HEK293 (cell line): Measurements from ENCODE around the gene TRAPPC8.

Experiments used
- CTCF ChIA-PET: fragments of 350-600 bp; formaldehyde crosslinking; extraction: SDS; loops from one replicate; lab custom pipeline; 2021; ENCODE audit warnings: antibody characterized with exemption; lab: Yijun Ruan, JAX
- POLR2A ChIA-PET: fragments of 300-600 bp; formaldehyde crosslinking; extraction: SDS; loops from one replicate; lab custom pipeline; 2020; ENCODE audit warnings: antibody characterized with exemption, inconsistent platforms; lab: Yijun Ruan, JAX
- H3K27ac ChIP-seq: fragments of 200-500 bp; sonication (Bioruptor generic); 2 replicates; pipeline ENCODE4 v1.5.1; 2014; ENCODE audit warnings: low read depth, low read length, control low read depth, inconsistent platforms; ENCODE audit errors: extremely low read depth
- H3K36me3 ChIP-seq, 2 experiments: fragments of 200-500 bp in 1 of 2; sonication (Bioruptor generic) in 1 of 2; 1 replicate in 1 of 2; 2 replicates in 1 of 2; pipeline ENCODE4 v1.5.1; 2014 to 2017; ENCODE audit warnings: inconsistent platforms in 2 of 2, low read length in 2 of 2; ENCODE audit not compliant: control insufficient read depth in 2 of 2, insufficient read depth in 1 of 2
- H3K4me1 ChIP-seq: fragments of 200-500 bp; sonication (Bioruptor generic); 2 replicates; pipeline ENCODE4 v1.5.1; 2014; ENCODE audit warnings: mild to moderate bottlenecking, low read length, inconsistent platforms; ENCODE audit not compliant: control insufficient read depth, insufficient read depth
- H3K4me3 ChIP-seq: 2 replicates; pipeline ENCODE4 v1.5.1; 2011; ENCODE audit warnings: low read depth, mild to moderate bottlenecking, control low read depth, low read length, moderate library complexity
- H3K9me3 ChIP-seq: fragments of 200-500 bp; sonication (Bioruptor generic); 2 replicates; pipeline ENCODE4 v1.5.1; 2014; ENCODE audit warnings: low read depth, low read length, inconsistent platforms; ENCODE audit not compliant: control insufficient read depth, insufficient read depth
- HOXA7 ChIP-seq: sonication (generic); formaldehyde crosslinking; IDR thresholded peaks from 2 replicates; pipeline ENCODE4 v1.8.1; 2022; ENCODE audit warnings: missing genetic modification reagents, borderline replicate concordance
- SALL2 ChIP-seq: fragments of 450-650 bp; formaldehyde crosslinking; IDR thresholded peaks from 2 replicates; pipeline ENCODE4 v1.5.0; 2017; ENCODE audit warnings: missing biosample characterization, mild to moderate bottlenecking, missing genetic modification characterization, borderline replicate concordance
- TRIM28 ChIP-seq: IDR thresholded peaks from 2 replicates; pipeline ENCODE4 v1.6.1; 2011; ENCODE audit warnings: low read length, control low read depth, borderline replicate concordance
- WT1 ChIP-seq: fragments of 450-650 bp; formaldehyde crosslinking; IDR thresholded peaks from 2 replicates; pipeline ENCODE4 v1.5.1; 2016; ENCODE audit warnings: missing biosample characterization, missing genetic modification characterization
- ZBTB48 ChIP-seq: fragments of 450-650 bp; formaldehyde crosslinking; IDR thresholded peaks from 2 replicates; pipeline ENCODE4 v1.5.1; 2016; ENCODE audit warnings: missing biosample characterization, missing genetic modification characterization
- ZFP3 ChIP-seq: fragments of 450-650 bp; formaldehyde crosslinking; IDR thresholded peaks from 2 replicates; pipeline ENCODE4 v1.5.1; 2016; ENCODE audit warnings: low read depth, missing biosample characterization, missing genetic modification characterization
- ZFP41 ChIP-seq: fragments of 450-650 bp; formaldehyde crosslinking; IDR thresholded peaks from 2 replicates; pipeline ENCODE4 v1.5.1; 2016; ENCODE audit warnings: missing biosample characterization, missing genetic modification characterization, borderline replicate concordance
- ZNF184 ChIP-seq: fragments of 450-650 bp; IDR thresholded peaks from 2 replicates; pipeline ENCODE4 v1.5.1; 2018; ENCODE audit warnings: missing biosample characterization, mild to moderate bottlenecking, missing genetic modification characterization
- ZNF23 ChIP-seq: fragments of 450-650 bp; formaldehyde crosslinking; IDR thresholded peaks from 2 replicates; pipeline ENCODE4 v1.5.1; 2016; ENCODE audit warnings: missing biosample characterization, missing genetic modification characterization, borderline replicate concordance
- ZNF266 ChIP-seq: fragments of 450-650 bp; formaldehyde crosslinking; IDR thresholded peaks from 2 replicates; pipeline ENCODE4 v1.5.1; 2016; ENCODE audit warnings: missing biosample characterization, missing genetic modification characterization, low read depth
- ZNF302 ChIP-seq: fragments of 450-650 bp; formaldehyde crosslinking; IDR thresholded peaks from 2 replicates; pipeline ENCODE4 v1.5.1; 2016; ENCODE audit warnings: missing biosample characterization, missing genetic modification characterization, low read depth
- ZNF335 ChIP-seq: fragments of 450-650 bp; formaldehyde crosslinking; conservative IDR thresholded peaks from 2 replicates; pipeline ENCODE4 v1.5.1; 2016; ENCODE audit warnings: missing biosample characterization, missing genetic modification characterization
- ZNF530 ChIP-seq: fragments of 450-650 bp; formaldehyde crosslinking; IDR thresholded peaks from 2 replicates; pipeline ENCODE4 v1.5.1; 2016; ENCODE audit warnings: low read depth, missing biosample characterization, missing genetic modification characterization
- ZNF549 ChIP-seq: fragments of 450-650 bp; IDR thresholded peaks from 2 replicates; pipeline ENCODE4 v1.5.1; 2018; ENCODE audit warnings: missing biosample characterization, missing genetic modification characterization, mild to moderate bottlenecking, inconsistent platforms, moderate library complexity
- ZNF624 ChIP-seq: fragments of 450-650 bp; formaldehyde crosslinking; IDR thresholded peaks from 2 replicates; pipeline ENCODE4 v1.5.1; 2017; ENCODE audit warnings: missing biosample characterization, missing genetic modification characterization
- ZNF664 ChIP-seq: fragments of 450-650 bp; formaldehyde crosslinking; IDR thresholded peaks from 2 replicates; pipeline ENCODE4 v1.5.1; 2016; ENCODE audit warnings: missing biosample characterization, missing genetic modification characterization
- ZNF768 ChIP-seq: fragments of 450-650 bp; formaldehyde crosslinking; IDR thresholded peaks from 2 replicates; pipeline ENCODE4 v1.5.1; 2018; ENCODE audit warnings: missing biosample characterization, mild to moderate bottlenecking, missing genetic modification characterization
- TF ChIP-seq, protein P1 (sequence below): fragments of 450-650 bp; formaldehyde crosslinking; IDR thresholded peaks from 2 replicates; pipeline ENCODE4; 2016; ENCODE audit warnings: missing biosample characterization, missing genetic modification characterization
- TF ChIP-seq, protein P2 (sequence below): fragments of 450-650 bp; formaldehyde crosslinking; IDR thresholded peaks from 2 replicates; pipeline ENCODE4 v1.5.1; 2017; ENCODE audit warnings: missing biosample characterization, mild to moderate bottlenecking, missing genetic modification characterization, moderate library complexity
- TF ChIP-seq, protein P3 (sequence below): fragments of 450-650 bp; formaldehyde crosslinking; IDR thresholded peaks from 2 replicates; pipeline ENCODE4 v1.5.1; 2016; ENCODE audit warnings: missing biosample characterization, missing genetic modification characterization, low read depth
- TF ChIP-seq, protein P4 (sequence below): fragments of 450-650 bp; formaldehyde crosslinking; optimal IDR thresholded peaks from 2 replicates; pipeline ENCODE3; 2016; ENCODE audit warnings: missing biosample characterization, mild to moderate bottlenecking, missing genetic modification characterization

Gene TRAPPC8

DNA sequence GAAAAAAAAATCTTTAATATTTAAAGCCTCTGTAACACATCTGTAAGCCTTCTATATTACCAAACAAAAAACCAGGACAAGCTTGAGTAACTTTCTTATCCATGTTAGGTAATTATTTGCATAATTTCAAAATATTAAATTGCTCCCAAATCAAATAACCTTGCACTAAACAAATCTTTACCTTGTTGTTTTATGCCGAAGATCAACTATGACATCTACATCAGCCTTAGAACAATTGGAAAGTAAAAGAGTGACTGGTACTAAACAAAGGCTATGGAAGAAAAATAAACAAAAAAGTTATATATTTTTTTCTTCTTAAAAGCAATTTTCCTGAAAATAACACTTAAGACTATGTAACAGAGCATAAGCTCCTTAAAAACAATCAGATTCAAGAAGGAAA lies 111.0 kb downstream of the TRAPPC8 start:
- Histone ChIP-seq H3K9me3 (no peaks in the 10 kb centered on the region), H3K27ac (no peak overlapping the region), H3K4me3 (no peak overlapping the region), H3K36me3 (peaks cover 3 to 62% of the 10 kb centered on the region in 2 experiments; a peak in 1 of 3 replicates), H3K4me1 (no peaks in the 10 kb centered on the region)
- CTCF ChIA-PET = interaction anchor here (1.5 kb wide), 1 partner anchor 12 kb away, joined by 11 read pairs; no protein-coding TSS in a partner anchor
- POLR2A ChIA-PET = no interaction called here
- TF ChIP-seq ZNF549 (tag by site-specific recombination) (no peak), SALL2 (tag by site-specific recombination) (no peak), ZNF302 (tag by site-specific recombination) (no peak)

DNA sequence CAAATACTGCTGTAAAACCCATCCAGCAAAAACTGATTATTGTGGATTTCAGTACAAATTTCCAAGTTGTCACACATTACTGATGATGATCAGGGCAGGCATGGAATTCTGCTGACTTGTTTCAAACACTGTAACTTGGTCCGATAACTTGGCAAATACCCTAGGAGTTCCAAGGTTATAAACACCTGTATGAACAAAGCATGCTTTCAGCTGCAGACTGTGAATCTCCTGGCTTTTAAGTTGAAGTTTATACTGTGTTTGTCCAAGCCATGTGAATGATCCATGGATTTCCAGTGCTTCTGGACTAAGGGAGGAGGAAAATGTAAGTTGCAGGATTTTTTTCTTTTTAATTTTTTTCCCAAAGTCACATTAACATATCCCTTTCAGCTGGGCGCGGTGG lies 112.2 kb downstream of the TRAPPC8 start:
- no peak overlapping the region for H3K4me3 ChIP-seq
- ChIA-PET POLR2A (no interaction called here), CTCF (interaction anchor here (1.5 kb wide), 1 partner anchor 10 kb away, joined by 11 read pairs; no protein-coding TSS in a partner anchor)
- no peak overlapping the region for H3K27ac ChIP-seq
- no peak for TF ChIP-seq ZNF335 (tag by site-specific recombination)
- TF ChIP-seq, protein P1, sequence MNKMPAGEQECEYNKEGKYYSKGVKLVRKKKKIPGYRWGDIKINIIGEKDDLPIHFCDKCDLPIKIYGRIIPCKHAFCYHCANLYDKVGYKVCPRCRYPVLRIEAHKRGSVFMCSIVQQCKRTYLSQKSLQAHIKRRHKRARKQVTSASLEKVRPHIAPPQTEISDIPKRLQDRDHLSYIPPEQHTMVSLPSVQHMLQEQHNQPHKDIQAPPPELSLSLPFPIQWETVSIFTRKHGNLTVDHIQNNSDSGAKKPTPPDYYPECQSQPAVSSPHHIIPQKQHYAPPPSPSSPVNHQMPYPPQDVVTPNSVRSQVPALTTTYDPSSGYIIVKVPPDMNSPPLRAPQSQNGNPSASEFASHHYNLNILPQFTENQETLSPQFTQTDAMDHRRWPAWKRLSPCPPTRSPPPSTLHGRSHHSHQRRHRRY = no peak
- no peak for TF ChIP-seq ZNF530
- no peak for TF ChIP-seq ZFP3 (tag by site-specific recombination)
- no peak for TF ChIP-seq TRIM28
- no peak for TF ChIP-seq WT1
- no peak for TF ChIP-seq ZNF664 (tag by site-specific recombination)
- TF ChIP-seq HOXA7 (CRISPR knock-in tag) = no peak
- TF ChIP-seq ZNF768 = no peak
- TF ChIP-seq ZNF23 (tag by site-specific recombination) = no peak
- TF ChIP-seq ZNF184 (tag by site-specific recombination) = no peak
- TF ChIP-seq, protein P2, sequence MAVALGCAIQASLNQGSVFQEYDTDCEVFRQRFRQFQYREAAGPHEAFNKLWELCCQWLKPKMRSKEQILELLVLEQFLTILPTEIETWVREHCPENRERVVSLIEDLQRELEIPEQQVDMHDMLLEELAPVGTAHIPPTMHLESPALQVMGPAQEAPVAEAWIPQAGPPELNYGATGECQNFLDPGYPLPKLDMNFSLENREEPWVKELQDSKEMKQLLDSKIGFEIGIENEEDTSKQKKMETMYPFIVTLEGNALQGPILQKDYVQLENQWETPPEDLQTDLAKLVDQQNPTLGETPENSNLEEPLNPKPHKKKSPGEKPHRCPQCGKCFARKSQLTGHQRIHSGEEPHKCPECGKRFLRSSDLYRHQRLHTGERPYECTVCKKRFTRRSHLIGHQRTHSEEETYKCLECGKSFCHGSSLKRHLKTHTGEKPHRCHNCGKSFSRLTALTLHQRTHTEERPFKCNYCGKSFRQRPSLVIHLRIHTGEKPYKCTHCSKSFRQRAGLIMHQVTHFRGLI (tag by site-specific recombination) = no peak
- TF ChIP-seq, protein P3, sequence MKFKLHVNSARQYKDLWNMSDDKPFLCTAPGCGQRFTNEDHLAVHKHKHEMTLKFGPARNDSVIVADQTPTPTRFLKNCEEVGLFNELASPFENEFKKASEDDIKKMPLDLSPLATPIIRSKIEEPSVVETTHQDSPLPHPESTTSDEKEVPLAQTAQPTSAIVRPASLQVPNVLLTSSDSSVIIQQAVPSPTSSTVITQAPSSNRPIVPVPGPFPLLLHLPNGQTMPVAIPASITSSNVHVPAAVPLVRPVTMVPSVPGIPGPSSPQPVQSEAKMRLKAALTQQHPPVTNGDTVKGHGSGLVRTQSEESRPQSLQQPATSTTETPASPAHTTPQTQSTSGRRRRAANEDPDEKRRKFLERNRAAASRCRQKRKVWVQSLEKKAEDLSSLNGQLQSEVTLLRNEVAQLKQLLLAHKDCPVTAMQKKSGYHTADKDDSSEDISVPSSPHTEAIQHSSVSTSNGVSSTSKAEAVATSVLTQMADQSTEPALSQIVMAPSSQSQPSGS (tag by site-specific recombination) = no peak
- TF ChIP-seq ZNF266 = no peak
- TF ChIP-seq, protein P4, sequence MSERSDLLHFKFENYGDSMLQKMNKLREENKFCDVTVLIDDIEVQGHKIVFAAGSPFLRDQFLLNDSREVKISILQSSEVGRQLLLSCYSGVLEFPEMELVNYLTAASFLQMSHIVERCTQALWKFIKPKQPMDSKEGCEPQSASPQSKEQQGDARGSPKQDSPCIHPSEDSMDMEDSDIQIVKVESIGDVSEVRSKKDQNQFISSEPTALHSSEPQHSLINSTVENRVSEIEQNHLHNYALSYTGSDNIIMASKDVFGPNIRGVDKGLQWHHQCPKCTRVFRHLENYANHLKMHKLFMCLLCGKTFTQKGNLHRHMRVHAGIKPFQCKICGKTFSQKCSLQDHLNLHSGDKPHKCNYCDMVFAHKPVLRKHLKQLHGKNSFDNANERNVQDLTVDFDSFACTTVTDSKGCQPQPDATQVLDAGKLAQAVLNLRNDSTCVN = no peak
- TF ChIP-seq ZFP41 (tag by site-specific recombination) = no peak
- TF ChIP-seq ZNF624 (tag by site-specific recombination) = no peak
- TF ChIP-seq ZBTB48 (tag by site-specific recombination) = no peak
- no peaks in the 10 kb centered on the region for H3K9me3 ChIP-seq
- H3K4me1 ChIP-seq = no peaks in the 10 kb centered on the region
- H3K36me3 ChIP-seq = peaks cover 0 to 51% of the 10 kb centered on the region in 2 experiments; a peak in 1 of 3 replicates
